ENCODE measurements around the gene COPS7A. TPM values are rescaled to one million over a fixed set of nuclear protein-coding genes. Genes with fewer than 3 reads are reported as not detected.

Gene COPS7A, protein sequence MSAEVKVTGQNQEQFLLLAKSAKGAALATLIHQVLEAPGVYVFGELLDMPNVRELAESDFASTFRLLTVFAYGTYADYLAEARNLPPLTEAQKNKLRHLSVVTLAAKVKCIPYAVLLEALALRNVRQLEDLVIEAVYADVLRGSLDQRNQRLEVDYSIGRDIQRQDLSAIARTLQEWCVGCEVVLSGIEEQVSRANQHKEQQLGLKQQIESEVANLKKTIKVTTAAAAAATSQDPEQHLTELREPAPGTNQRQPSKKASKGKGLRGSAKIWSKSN
- total RNA-seq (2021; fragmentation: NEBNext Ultra II Directional; extraction: Animal tissue kit (Norgen Biotek cat#: 25700)), result 100 to 1,000 TPM; 103 to 122 (median 108) TPM
- long read RNA-seq, transcript COPS7A-201 (8 exons, 1,721 nt), result minor isoform, 19 of 152 reads
- long read RNA-seq, transcript COPS7A-215 (8 exons, 2,127 nt), result major isoform, 69 of 152 reads
- long read RNA-seq, transcript COPS7A-202 (7 exons, 1,718 nt), result minor isoform, 7 of 152 reads
- long read RNA-seq, transcript COPS7A-210 (8 exons, 1,832 nt), result minor isoform, 17 of 152 reads
- long read RNA-seq, partial matches to known transcripts, result 12 of 152 reads
- long read RNA-seq, other reads (novel, unspliced or antisense), result 20 of 152 reads

DNA sequence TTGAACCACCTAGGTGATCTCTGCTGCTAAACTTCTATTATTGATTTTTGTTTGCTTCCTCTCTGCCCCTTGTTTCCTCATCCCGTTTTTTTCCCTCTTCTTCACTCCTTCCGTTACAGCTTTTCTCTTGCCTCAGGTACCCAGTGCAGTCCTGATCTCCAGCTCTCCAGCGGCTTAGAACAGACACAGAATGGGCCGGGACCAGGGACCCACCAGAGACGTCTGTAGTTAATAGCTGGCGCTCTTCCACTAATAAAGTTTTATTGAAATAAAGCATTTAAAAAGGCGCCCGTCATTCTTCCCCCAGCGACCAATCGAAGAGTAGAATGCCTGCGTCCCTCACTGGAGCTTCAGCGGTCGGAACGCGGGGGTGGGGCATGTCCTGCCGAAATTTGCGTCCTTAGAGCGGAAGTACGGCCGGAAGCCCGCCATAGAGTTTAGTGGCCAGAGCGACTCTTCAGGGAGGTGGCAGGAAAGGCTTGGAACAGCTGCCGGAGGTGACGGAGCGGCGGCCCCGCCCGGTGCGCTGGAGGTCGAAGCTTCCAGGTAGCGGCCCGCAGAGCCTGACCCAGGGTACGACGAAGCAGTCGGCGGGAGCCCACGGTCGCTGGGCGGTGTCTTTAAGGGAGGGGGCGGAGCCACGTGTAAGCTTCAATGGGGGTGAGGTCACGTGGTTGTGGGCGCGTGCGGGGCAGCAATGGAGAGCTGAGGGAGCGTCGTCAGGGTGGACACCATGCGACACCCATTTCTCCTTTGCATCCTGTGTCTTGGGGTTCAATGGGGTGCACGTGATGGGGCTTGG is at the start of gene COPS7A:
TSS of gene COPS7A (plus strand) at position 440 of the 802 bp plus-strand sequence. CDS start 611 bp downstream, outside the sequence.
- peak within 1 kb of the TSS; percentile 94 for H3K27ac Mint-ChIP-seq
- H3K9me3 Mint-ChIP-seq, result no peaks in the 10 kb centered on the region
- DNase-seq, result peak; percentile 98
- TF ChIP-seq, protein P1, sequence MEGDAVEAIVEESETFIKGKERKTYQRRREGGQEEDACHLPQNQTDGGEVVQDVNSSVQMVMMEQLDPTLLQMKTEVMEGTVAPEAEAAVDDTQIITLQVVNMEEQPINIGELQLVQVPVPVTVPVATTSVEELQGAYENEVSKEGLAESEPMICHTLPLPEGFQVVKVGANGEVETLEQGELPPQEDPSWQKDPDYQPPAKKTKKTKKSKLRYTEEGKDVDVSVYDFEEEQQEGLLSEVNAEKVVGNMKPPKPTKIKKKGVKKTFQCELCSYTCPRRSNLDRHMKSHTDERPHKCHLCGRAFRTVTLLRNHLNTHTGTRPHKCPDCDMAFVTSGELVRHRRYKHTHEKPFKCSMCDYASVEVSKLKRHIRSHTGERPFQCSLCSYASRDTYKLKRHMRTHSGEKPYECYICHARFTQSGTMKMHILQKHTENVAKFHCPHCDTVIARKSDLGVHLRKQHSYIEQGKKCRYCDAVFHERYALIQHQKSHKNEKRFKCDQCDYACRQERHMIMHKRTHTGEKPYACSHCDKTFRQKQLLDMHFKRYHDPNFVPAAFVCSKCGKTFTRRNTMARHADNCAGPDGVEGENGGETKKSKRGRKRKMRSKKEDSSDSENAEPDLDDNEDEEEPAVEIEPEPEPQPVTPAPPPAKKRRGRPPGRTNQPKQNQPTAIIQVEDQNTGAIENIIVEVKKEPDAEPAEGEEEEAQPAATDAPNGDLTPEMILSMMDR (IDR thresholded peaks at IDR 0.05), result 0 out of 2 replicates have a peak, but pooled peaks have one; percentile 9
- H3K36me3 Mint-ChIP-seq (ENCODE audit: low read depth), result no peaks in the 10 kb centered on the region; the same call in 1 of the 2 replicates
- H3K4me1 Mint-ChIP-seq (ENCODE audit: low read depth), result peaks cover 25% of the 10 kb centered on the region
- no peaks in the 10 kb centered on the region; the same call in none of the 2 replicates for H3K27me3 Mint-ChIP-seq (ENCODE audit: insufficient read depth)
- peak within 1 kb of the TSS; percentile 92 for H3K4me3 Mint-ChIP-seq

DNA sequence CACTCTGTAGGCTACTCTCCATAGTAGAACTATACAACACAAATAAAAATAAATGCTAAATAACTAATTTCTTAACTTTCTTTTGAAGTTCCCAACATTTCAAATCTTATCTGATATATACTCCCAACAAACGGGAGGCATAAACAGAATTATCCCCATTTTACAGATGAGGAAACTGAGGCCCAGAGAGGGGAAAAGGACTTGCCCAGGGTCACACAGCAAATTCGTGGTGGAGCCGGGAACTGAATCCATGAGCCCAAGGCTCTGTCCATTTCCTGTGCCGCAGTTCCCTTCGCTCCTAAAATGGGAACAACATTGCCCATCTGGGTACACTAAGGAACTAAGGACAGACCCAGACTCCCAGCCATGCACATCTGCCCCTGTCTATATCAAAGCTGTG is 46.9 kb upstream of the COPS7A start:
- TF ChIP-seq, protein P1 (IDR thresholded peaks at IDR 0.05), result no peak
- no peak for DNase-seq
- H3K4me1 Mint-ChIP-seq (ENCODE audit: low read depth), result no peaks in the 10 kb centered on the region; the same call in 1 of the 2 replicates
- H3K27ac Mint-ChIP-seq, result no peak overlapping the region
- peaks cover 23% of the 10 kb centered on the region for H3K36me3 Mint-ChIP-seq (ENCODE audit: low read depth)
- H3K4me3 Mint-ChIP-seq, result no peak overlapping the region
- H3K9me3 Mint-ChIP-seq, result no peaks in the 10 kb centered on the region
- H3K27me3 Mint-ChIP-seq (ENCODE audit: insufficient read depth), result no peaks in the 10 kb centered on the region

DNA sequence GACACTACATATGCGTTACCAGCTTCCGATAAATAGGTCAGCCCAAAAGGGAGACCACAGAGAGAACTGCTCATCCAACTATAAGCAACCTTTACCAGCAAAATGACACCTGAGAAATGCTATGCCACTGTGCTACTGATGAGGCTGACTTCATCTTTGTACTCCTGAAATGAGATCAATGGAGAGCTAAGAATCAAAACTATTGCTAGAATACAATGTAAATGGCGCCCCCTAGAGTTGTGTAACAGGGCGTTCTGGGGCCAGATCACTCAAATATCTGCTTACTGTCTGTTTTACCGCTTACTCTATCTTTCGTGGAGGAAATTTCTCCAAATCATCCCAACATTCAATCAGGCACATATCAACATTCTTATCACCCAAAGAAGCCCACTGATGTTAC is 39.2 kb upstream of the COPS7A start:
- no peak for DNase-seq

DNA sequence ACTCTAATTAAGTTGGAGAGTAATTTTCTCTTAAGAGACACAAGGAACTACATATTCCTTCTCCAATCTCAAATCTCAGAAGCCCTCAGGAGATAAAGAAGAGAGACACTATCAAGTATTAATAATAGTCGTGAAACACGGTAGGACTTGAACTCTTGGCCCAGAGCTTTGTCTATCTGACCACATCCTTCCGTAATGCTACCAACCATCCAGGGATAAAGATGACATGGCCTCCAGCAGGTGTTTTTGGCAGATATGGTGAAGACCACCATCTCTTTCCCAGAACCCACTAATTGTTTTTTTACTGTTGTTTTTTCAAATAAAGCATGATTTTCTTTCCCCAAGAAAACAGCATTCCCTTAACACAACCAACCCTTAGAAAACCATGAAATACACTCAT is 38.0 kb upstream of the COPS7A start:
- peaks cover 3% of the 10 kb centered on the region for H3K27me3 Mint-ChIP-seq (ENCODE audit: insufficient read depth)
- peaks cover 35% of the 10 kb centered on the region for H3K4me1 Mint-ChIP-seq (ENCODE audit: low read depth)
- H3K4me3 Mint-ChIP-seq, result peak overlapping the region; percentile 92; the same call in 1 of the 2 replicates
- TF ChIP-seq, protein P1 (IDR thresholded peaks at IDR 0.05), result no peak
- peak overlapping the region; percentile 26; the same call in 1 of the 2 replicates for H3K27ac Mint-ChIP-seq
- no peaks in the 10 kb centered on the region for H3K9me3 Mint-ChIP-seq
- H3K36me3 Mint-ChIP-seq (ENCODE audit: low read depth), result peaks cover 32% of the 10 kb centered on the region
- DNase-seq, result no peak

More for the DNA sequence above, 39.2 kb upstream of the COPS7A start:
- TF ChIP-seq, protein P1 (IDR thresholded peaks at IDR 0.05), result peak; percentile 78
- Mint-ChIP-seq H3K27ac (no peak overlapping the region), H3K36me3 (ENCODE audit: low read depth) (peaks cover 32% of the 10 kb centered on the region), H3K27me3 (ENCODE audit: insufficient read depth) (peaks cover 3% of the 10 kb centered on the region), H3K9me3 (no peaks in the 10 kb centered on the region), H3K4me3 (no peak overlapping the region), H3K4me1 (ENCODE audit: low read depth) (peaks cover 35% of the 10 kb centered on the region)

DNA sequence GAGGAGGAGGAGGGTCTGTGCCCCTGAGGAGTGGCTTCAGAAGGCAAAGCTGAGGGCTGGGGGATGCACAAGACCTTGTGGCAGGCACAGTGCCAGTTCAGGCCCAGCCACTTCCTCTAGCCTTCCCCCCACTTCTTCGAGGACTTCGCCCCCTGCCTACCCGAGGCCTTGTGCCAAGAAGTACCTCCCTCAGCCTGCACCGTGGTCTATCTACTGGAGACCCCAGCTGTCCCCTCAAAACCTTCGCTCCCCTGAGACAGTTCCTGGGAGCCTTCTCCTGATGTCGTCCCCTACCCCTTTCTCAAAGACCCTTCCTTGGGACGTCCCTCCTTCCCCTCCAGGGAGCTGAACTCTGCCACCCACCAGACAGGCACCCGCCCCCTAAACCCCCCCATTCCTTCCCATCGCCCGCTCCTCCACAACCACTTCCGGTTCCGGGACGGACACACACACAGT is 35.3 kb upstream of the COPS7A start:
- peak overlapping the region; percentile 92 for H3K4me3 Mint-ChIP-seq
- H3K27me3 Mint-ChIP-seq (ENCODE audit: insufficient read depth), result peaks cover 3% of the 10 kb centered on the region
- H3K4me1 Mint-ChIP-seq (ENCODE audit: low read depth), result peaks cover 54% of the 10 kb centered on the region
- no peaks in the 10 kb centered on the region for H3K9me3 Mint-ChIP-seq
- peak overlapping the region; percentile 97 for H3K27ac Mint-ChIP-seq
- H3K36me3 Mint-ChIP-seq (ENCODE audit: low read depth), result peaks cover 29% of the 10 kb centered on the region
- no peak for DNase-seq
- TF ChIP-seq, protein P1 (IDR thresholded peaks at IDR 0.05), result no peak

Measured in HFFc6 (cell line).